WERI-Rb-1 (cell line): ENCODE data around the gene CHST8.

Source experiments
- DNase-seq: peaks from one replicate; pipeline ENCODE4 v3.0.0-alpha.2; 2020
- H3K27ac ChIP-seq: fragments of 250-450 bp; sonication (Bioruptor Pico); 2 replicates; pipeline ENCODE4 v1.5.1; 2020; ENCODE audit warnings: mild to moderate bottlenecking, moderate library complexity
- H3K27me3 ChIP-seq: fragments of 250-450 bp; sonication (Bioruptor Pico); 2 replicates; pipeline ENCODE4 v1.5.1; 2021; ENCODE audit warnings: mild to moderate bottlenecking, low read depth, moderate library complexity; ENCODE audit not compliant: insufficient read depth, severe bottlenecking
- H3K36me3 ChIP-seq: fragments of 250-450 bp; sonication (Bioruptor Pico); 2 replicates; pipeline ENCODE4 v1.5.1; 2020; ENCODE audit warnings: mild to moderate bottlenecking, moderate library complexity
- H3K4me3 ChIP-seq: 2 replicates; pipeline ENCODE4 v1.5.1; 2011; ENCODE audit warnings: low read depth, mild to moderate bottlenecking, control low read depth, low read length
- H3K9me3 ChIP-seq: fragments of 250-450 bp; sonication (Bioruptor Pico); 2 replicates; pipeline ENCODE4 v1.5.1; 2021; ENCODE audit warnings: mild to moderate bottlenecking, moderate library complexity; ENCODE audit not compliant: severe bottlenecking
- CTCF ChIP-seq: IDR thresholded peaks from 2 replicates; pipeline ENCODE4 v1.5.1; 2011; ENCODE audit warnings: low read depth, mild to moderate bottlenecking, control low read depth, inconsistent platforms, low read length

The CHST8 gene

GRCh38 chr19:33748231-33748630 is 126.5 kb downstream of the CHST8 start:
- Histone ChIP-seq H3K9me3 (no peaks in the 10 kb centered on the region), H3K4me3 (no peak overlapping the region), H3K36me3 (no peaks in the 10 kb centered on the region), H3K27ac (no peak overlapping the region), H3K27me3 (no peaks in the 10 kb centered on the region)
- DNase-seq, result no peak
- TF ChIP-seq CTCF, result no peak

GRCh38 chr19:33749016-33749415 is 127.3 kb downstream of the CHST8 start:
- H3K27me3 ChIP-seq, result no peaks in the 10 kb centered on the region
- H3K27ac ChIP-seq, result no peak overlapping the region
- H3K36me3 ChIP-seq, result no peaks in the 10 kb centered on the region
- H3K4me3 ChIP-seq, result no peak overlapping the region
- DNase-seq, result no peak
- no peak for TF ChIP-seq CTCF
- H3K9me3 ChIP-seq, result no peaks in the 10 kb centered on the region

- peak; percentile 4 for DNase-seq
- Histone ChIP-seq H3K9me3 (no peaks in the 10 kb centered on the region), H3K27ac (no peak overlapping the region), H3K27me3 (no peaks in the 10 kb centered on the region), H3K4me3 (no peak overlapping the region), H3K36me3 (no peaks in the 10 kb centered on the region)
- TF ChIP-seq CTCF, result no peak
These were observed 127.9 kb downstream of the CHST8 start for GRCh38 chr19:33749619-33750175.

GRCh38 chr19:33750587-33751435 is 129.1 kb downstream of the CHST8 start:
- no peaks in the 10 kb centered on the region for H3K9me3 ChIP-seq
- DNase-seq, result peak; percentile 31
- H3K27ac ChIP-seq, result peak overlapping the region; percentile 52
- no peak for TF ChIP-seq CTCF
- no peaks in the 10 kb centered on the region for H3K36me3 ChIP-seq
- no peaks in the 10 kb centered on the region for H3K27me3 ChIP-seq
- no peak overlapping the region for H3K4me3 ChIP-seq

GRCh38 chr19:33751436-33751770 is 129.7 kb downstream of the CHST8 start:
- DNase-seq, result no peak
- no peaks in the 10 kb centered on the region for H3K9me3 ChIP-seq
- no peaks in the 10 kb centered on the region for H3K36me3 ChIP-seq
- H3K4me3 ChIP-seq, result no peak overlapping the region
- no peaks in the 10 kb centered on the region for H3K27me3 ChIP-seq
- TF ChIP-seq CTCF, result no peak
- H3K27ac ChIP-seq, result peak overlapping the region; percentile 41
